CD4-positive, CD25-positive, alpha-beta regulatory T cell (primary cell): ENCODE measurements around the gene VPS54. TPM values are rescaled to one million over a fixed set of nuclear protein-coding genes. Genes with fewer than 3 reads are reported as not detected.
"Not testable (repeated sequence)": the region's sequence is repeated elsewhere in the genome, so short reads cannot be mapped to it uniquely, and the experiment has no call there.

Experiments used
- ATAC-seq, 2 donors: fragments of 150-1000 bp; cut with Tn5 transposase; one replicate each; pipeline ENCODE4 v1.10.0; 2021; ENCODE audit warnings: low read depth in 2 of 2, moderate number of reproducible peaks in 2 of 2, moderate library complexity in 1 of 2
- DNase-seq, 3 donors: peaks; one replicate each; pipeline versions ENCODE4 v3.0.0 to v3.0.0-alpha.2; 2012 to 2022; ENCODE audit warnings: mixed read lengths in 1 of 3
- H3K27ac ChIP-seq: one replicate; pipeline ENCODE4 v1.7.0; 2013; ENCODE audit warnings: mild to moderate bottlenecking, low read length; ENCODE audit not compliant: insufficient read depth, poor library complexity, severe bottlenecking
- H3K27me3 ChIP-seq: one replicate; pipeline ENCODE4 v1.7.0; 2013; ENCODE audit warnings: low read length; ENCODE audit not compliant: control insufficient read depth, insufficient read depth
- H3K36me3 ChIP-seq: one replicate; pipeline ENCODE4 v1.7.0; 2013; ENCODE audit warnings: mild to moderate bottlenecking, low read length, moderate library complexity; ENCODE audit not compliant: control insufficient read depth, insufficient read depth
- H3K4me1 ChIP-seq: 2 replicates; pipeline ENCODE4 v1.7.0; 2013; ENCODE audit warnings: mild to moderate bottlenecking, low read length; ENCODE audit not compliant: insufficient read depth, control insufficient read depth, poor library complexity, severe bottlenecking
- H3K4me3 ChIP-seq: one replicate; pipeline ENCODE4 v1.7.0; 2013; ENCODE audit warnings: low read depth, mild to moderate bottlenecking, low read length, moderate library complexity
- H3K9me3 ChIP-seq, 2 experiments: 1 replicate in 1 of 2; 2 replicates in 1 of 2; pipeline ENCODE4 v1.7.0; 2013; ENCODE audit warnings: low read length in 2 of 2, mild to moderate bottlenecking in 1 of 2, moderate library complexity in 1 of 2; ENCODE audit not compliant: control insufficient read depth in 2 of 2
- H3K27ac Mint-ChIP-seq, 3 donors: one replicate each; pipeline ENCODE4 v1.8.0; 2020 to 2022; ENCODE audit warnings: mild to moderate bottlenecking in 3 of 3, mixed read lengths in 3 of 3, moderate library complexity in 2 of 3
- H3K27me3 Mint-ChIP-seq: one replicate; pipeline ENCODE4 v1.8.0; 2022; ENCODE audit warnings: mild to moderate bottlenecking, mixed read lengths
- H3K36me3 Mint-ChIP-seq: one replicate; pipeline ENCODE4 v1.8.0; 2020; ENCODE audit warnings: mixed read lengths
- H3K4me1 Mint-ChIP-seq, 4 donors: one replicate each; pipeline ENCODE4 v1.8.0; 2020 to 2022; ENCODE audit warnings: mixed read lengths in 4 of 4, mild to moderate bottlenecking in 1 of 4
- H3K4me3 Mint-ChIP-seq, 4 donors: one replicate each; pipeline ENCODE4 v1.8.0; 2020 to 2022; ENCODE audit warnings: mild to moderate bottlenecking in 4 of 4, mixed read lengths in 4 of 4, moderate library complexity in 3 of 4
- H3K9me3 Mint-ChIP-seq, 7 donors: one replicate each; pipeline ENCODE4 v1.8.0; 2020 to 2022; ENCODE audit warnings: mixed read lengths in 7 of 7, mild to moderate bottlenecking in 3 of 7, moderate library complexity in 2 of 7
- polyA plus RNA-seq, 4 donors: library from polyadenylated mRNA; unstranded; fragments of 300-500 nt; fragmentation: Illumina TruSeq; gene quantifications; one replicate each; pipeline ENCODE4 v1.2.3, GENCODE V29; 2021
- total RNA-seq: library from RNA; stranded (reverse); gene quantifications from one replicate; pipeline ENCODE4 v1.2.3, GENCODE V29; 2022

The VPS54 gene
- total and polyA plus RNA-seq, 5 donors from 2014 or later = 6.4 to 20.7 (median 12.2) TPM

DNA sequence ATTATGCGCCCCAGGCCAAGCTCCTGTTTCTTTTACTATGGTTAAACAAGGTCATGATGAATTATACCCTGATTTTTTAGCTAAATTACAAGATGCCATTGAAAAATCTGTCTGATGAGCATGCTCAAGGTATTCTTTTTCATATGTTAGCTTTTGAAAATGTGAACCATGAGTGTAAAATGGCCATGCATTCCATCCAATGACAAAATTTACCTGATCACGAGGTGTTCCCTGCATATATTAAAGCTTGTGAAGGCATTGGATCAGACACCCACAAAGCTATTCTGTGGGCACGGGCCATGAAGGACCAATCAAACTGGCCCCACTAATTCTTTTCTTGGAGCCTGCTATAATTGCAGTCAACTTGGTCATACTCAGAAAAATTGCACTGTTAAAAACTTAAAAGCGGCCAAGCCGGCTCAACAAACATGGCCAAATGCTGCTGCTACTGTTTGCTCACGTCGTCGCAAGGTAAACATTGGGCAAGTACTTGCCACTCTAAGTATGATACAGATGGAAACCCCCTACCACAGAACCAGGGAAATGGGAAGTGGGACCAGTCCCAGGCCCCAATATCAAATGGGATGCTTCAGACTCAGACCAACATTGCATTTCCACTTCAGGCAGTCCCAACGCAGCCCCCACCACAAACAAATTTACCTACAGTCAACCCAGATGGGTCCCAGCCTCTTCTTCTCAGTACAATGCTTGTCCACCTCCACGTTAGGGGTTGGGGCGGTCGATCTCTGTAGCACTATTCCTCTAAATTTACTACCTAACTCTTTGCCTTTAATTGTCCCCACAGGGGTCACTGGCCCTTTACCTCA lies 27.8 kb downstream of the VPS54 start:
- H3K4me3 Mint-ChIP-seq, DNase-seq, H3K27me3 ChIP-seq, H3K9me3 Mint-ChIP-seq, H3K27me3 Mint-ChIP-seq, H3K36me3 ChIP-seq, H3K4me1 ChIP-seq, H3K27ac ChIP-seq, H3K9me3 ChIP-seq, H3K4me3 ChIP-seq, ATAC-seq: not testable (repeated sequence)
- Mint-ChIP-seq H3K27ac (peak overlapping the region in 2 of 3 donors; percentile 28 to 69), H3K36me3 (peaks cover 39% of the 10 kb centered on the region), H3K4me1 (peaks cover 24 to 39% (median 28%) of the 10 kb centered on the region in 4 donors)

DNA sequence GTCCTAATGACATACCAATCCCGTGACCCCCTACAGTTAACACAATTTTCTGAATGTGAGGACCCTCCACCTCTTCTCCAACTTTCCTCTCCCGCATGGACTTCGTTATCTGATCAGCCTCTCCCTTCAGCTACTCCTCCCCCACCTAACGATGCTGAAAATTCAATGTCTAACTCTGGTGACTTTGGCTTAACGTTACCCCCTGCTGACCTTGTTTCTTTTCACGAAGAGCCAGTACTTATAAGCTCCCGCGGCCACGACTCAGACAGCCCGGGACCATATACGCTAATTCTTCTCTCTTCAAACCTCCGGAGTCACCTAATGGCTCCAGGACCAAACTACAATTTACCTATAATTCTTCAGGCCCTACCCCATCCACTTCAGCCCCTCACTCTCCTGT lies 29.2 kb downstream of the VPS54 start:
- Histone ChIP-seq H3K27ac (no peak overlapping the region), H3K9me3 (peaks cover 0 to 4% of the 10 kb centered on the region in 2 experiments), H3K27me3 (no peaks in the 10 kb centered on the region), H3K4me3 (no peak overlapping the region), H3K4me1 (peaks cover 16% of the 10 kb centered on the region), H3K36me3 (no peaks in the 10 kb centered on the region)
- Mint-ChIP-seq H3K27me3 (no peaks in the 10 kb centered on the region), H3K36me3 (peaks cover 31% of the 10 kb centered on the region), H3K4me3 (peak overlapping the region in 1 of 4 donors; percentile 24), H3K4me1 (peaks cover 25 to 43% (median 31%) of the 10 kb centered on the region in 4 donors), H3K9me3 (peaks cover 0 to 7% (median 4%) of the 10 kb centered on the region in 7 donors), H3K27ac (no peak overlapping the region)
- ATAC-seq (no peak), DNase-seq (no peak)

- H3K9me3 ChIP-seq, H3K27me3 ChIP-seq, H3K36me3 ChIP-seq, H3K27ac Mint-ChIP-seq, H3K4me3 Mint-ChIP-seq, H3K9me3 Mint-ChIP-seq, H3K27ac ChIP-seq, H3K4me3 ChIP-seq, ATAC-seq, DNase-seq, H3K27me3 Mint-ChIP-seq: not testable (repeated sequence)
- peaks cover 23% of the 10 kb centered on the region for H3K36me3 Mint-ChIP-seq
- H3K4me1 Mint-ChIP-seq = peaks cover 31 to 44% (median 37%) of the 10 kb centered on the region in 4 donors
- peaks cover 22% of the 10 kb centered on the region for H3K4me1 ChIP-seq
These were observed 30.3 kb downstream of the VPS54 start for GRCh38 chr2:63988842-63989436.

DNA sequence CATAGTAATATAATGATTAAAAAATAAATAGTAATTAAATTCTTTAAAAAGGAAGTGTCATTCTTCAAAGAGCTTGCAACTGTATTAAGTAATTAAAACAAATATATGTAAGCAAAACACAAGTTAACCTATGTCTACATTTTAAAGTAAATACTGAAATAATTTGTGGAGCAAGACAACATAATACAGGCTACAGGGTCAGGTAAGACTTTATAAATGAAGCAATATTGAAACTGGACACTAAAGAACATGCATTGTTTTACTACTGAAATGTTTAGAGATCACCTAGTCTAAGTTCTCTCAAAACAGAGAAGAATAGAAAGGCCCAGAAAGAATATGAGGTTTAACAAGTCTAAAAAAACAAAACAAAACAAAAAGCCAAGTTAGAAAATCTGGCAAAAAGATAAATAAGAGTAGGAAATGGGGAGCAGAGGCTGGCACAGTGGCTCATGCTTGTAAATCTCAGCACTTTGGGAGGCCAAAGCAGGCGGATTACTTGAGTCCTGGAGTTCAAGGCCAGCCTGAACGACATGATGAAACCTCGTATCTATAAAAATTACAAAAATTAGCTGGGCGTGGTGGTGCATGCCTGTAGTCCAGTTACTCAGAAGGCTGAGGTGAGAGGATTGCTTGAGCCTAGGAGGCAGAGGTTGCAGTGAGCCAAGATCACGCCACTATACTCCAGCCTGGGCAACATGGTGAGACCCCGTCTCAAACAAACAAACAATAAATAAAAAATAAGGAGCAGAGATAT lies 34.4 kb downstream of the VPS54 start:
- Histone ChIP-seq H3K27me3 (no peaks in the 10 kb centered on the region), H3K36me3 (peaks cover 2% of the 10 kb centered on the region), H3K4me1 (peaks cover 28% of the 10 kb centered on the region), H3K9me3 (peaks cover 0 to 4% of the 10 kb centered on the region in 2 experiments), H3K27ac (no peak overlapping the region), H3K4me3 (peak overlapping the region; percentile 48)
- no peak for ATAC-seq
- no peak for DNase-seq
- no peaks in the 10 kb centered on the region for H3K27me3 Mint-ChIP-seq
- peaks cover 42 to 59% (median 54%) of the 10 kb centered on the region in 4 donors for H3K4me1 Mint-ChIP-seq
- H3K27ac Mint-ChIP-seq = peak overlapping the region; percentile 40 to 90 (median 88)
- peak overlapping the region in 2 of 4 donors; percentile 60 to 69 for H3K4me3 Mint-ChIP-seq
- peaks cover 0 to 4% (median 0%) of the 10 kb centered on the region in 7 donors for H3K9me3 Mint-ChIP-seq
- peaks cover 12% of the 10 kb centered on the region for H3K36me3 Mint-ChIP-seq

- no peaks in the 10 kb centered on the region for H3K27me3 Mint-ChIP-seq
- Histone ChIP-seq H3K4me1 (peaks cover 28% of the 10 kb centered on the region), H3K36me3 (peaks cover 2% of the 10 kb centered on the region), H3K9me3 (no peaks in the 10 kb centered on the region), H3K27me3 (no peaks in the 10 kb centered on the region), H3K27ac (no peak overlapping the region), H3K4me3 (peak overlapping the region; percentile 48)
- peaks cover 42 to 64% (median 56%) of the 10 kb centered on the region in 4 donors for H3K4me1 Mint-ChIP-seq
- H3K27ac Mint-ChIP-seq = peak overlapping the region in 1 of 3 donors; percentile 38
- peak overlapping the region in 1 of 4 donors; percentile 5 for H3K4me3 Mint-ChIP-seq
- peaks cover 0 to 2% (median 0%) of the 10 kb centered on the region in 7 donors for H3K9me3 Mint-ChIP-seq
- DNase-seq = peak in 2 of 3 donors; percentile 4 to 58
- no peak for ATAC-seq
- H3K36me3 Mint-ChIP-seq = peaks cover 8% of the 10 kb centered on the region
These were observed 35.1 kb downstream of the VPS54 start for GRCh38 chr2:63983986-63984605.

- Histone ChIP-seq H3K9me3 (no peaks in the 10 kb centered on the region), H3K27me3 (no peaks in the 10 kb centered on the region), H3K4me1 (peaks cover 45% of the 10 kb centered on the region), H3K27ac (no peak overlapping the region), H3K4me3 (no peak overlapping the region), H3K36me3 (peaks cover 2% of the 10 kb centered on the region)
- peak overlapping the region in 1 of 4 donors; percentile 40 for H3K4me3 Mint-ChIP-seq
- H3K36me3 Mint-ChIP-seq = peaks cover 8% of the 10 kb centered on the region
- peak overlapping the region in 2 of 3 donors; percentile 39 to 56 for H3K27ac Mint-ChIP-seq
- H3K9me3 Mint-ChIP-seq = no peaks in the 10 kb centered on the region
- DNase-seq = no peak
- peaks cover 44 to 74% (median 61%) of the 10 kb centered on the region in 4 donors for H3K4me1 Mint-ChIP-seq
- ATAC-seq = no peak
- H3K27me3 Mint-ChIP-seq = no peaks in the 10 kb centered on the region
These were observed 36.9 kb downstream of the VPS54 start for GRCh38 chr2:63982335-63982734.

DNA sequence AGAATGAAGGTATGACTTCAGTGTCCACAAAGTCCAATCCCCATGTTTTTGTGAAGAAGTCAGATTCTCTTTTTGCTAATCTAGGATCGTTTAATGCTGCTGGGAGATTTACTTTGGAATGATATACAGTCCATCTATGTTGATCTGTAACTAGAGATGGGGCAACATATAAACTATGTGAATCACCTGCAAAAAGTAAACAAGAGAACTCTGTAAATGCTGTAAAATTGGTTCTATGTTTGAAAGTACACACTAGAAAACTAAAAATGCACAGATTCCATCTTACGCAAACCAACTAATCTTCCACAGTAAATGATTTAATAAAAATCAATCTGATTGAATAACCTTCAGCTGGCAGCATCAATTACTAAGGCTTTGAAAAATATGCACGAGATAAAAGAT lies 37.5 kb downstream of the VPS54 start:
- peak overlapping the region in 2 of 3 donors; percentile 39 to 93 for H3K27ac Mint-ChIP-seq

More for the DNA sequence above, 37.5 kb downstream of the VPS54 start:
- peaks cover 49% of the 10 kb centered on the region for H3K4me1 ChIP-seq
- no peak overlapping the region for H3K27ac ChIP-seq
- no peak for ATAC-seq
- Mint-ChIP-seq H3K4me1 (peaks cover 45 to 72% (median 59%) of the 10 kb centered on the region in 4 donors), H3K9me3 (no peaks in the 10 kb centered on the region), H3K27me3 (no peaks in the 10 kb centered on the region), H3K36me3 (peaks cover 11% of the 10 kb centered on the region), H3K4me3 (peak overlapping the region in 1 of 4 donors; percentile 40)
- H3K4me3 ChIP-seq = no peak overlapping the region
- no peaks in the 10 kb centered on the region for H3K27me3 ChIP-seq
- no peaks in the 10 kb centered on the region for H3K9me3 ChIP-seq
- H3K36me3 ChIP-seq = peaks cover 2% of the 10 kb centered on the region
- DNase-seq = no peak
